Astrocyte (in vitro differentiated cells and primary cell): ENCODE data around the gene CXCR4.

Experiments used
- CTCF ChIP-seq: IDR thresholded peaks from 2 replicates; pipeline ENCODE4 v1.5.1; 2011; ENCODE audit warnings: low read depth, mild to moderate bottlenecking, inconsistent platforms, low read length, moderate library complexity; ENCODE audit not compliant: insufficient read depth
- EZH2 ChIP-seq: IDR thresholded peaks from 2 replicates; pipeline ENCODE4 v1.6.1; 2012; ENCODE audit warnings: mild to moderate bottlenecking, low read length, inconsistent platforms; ENCODE audit not compliant: insufficient read depth

DNA sequence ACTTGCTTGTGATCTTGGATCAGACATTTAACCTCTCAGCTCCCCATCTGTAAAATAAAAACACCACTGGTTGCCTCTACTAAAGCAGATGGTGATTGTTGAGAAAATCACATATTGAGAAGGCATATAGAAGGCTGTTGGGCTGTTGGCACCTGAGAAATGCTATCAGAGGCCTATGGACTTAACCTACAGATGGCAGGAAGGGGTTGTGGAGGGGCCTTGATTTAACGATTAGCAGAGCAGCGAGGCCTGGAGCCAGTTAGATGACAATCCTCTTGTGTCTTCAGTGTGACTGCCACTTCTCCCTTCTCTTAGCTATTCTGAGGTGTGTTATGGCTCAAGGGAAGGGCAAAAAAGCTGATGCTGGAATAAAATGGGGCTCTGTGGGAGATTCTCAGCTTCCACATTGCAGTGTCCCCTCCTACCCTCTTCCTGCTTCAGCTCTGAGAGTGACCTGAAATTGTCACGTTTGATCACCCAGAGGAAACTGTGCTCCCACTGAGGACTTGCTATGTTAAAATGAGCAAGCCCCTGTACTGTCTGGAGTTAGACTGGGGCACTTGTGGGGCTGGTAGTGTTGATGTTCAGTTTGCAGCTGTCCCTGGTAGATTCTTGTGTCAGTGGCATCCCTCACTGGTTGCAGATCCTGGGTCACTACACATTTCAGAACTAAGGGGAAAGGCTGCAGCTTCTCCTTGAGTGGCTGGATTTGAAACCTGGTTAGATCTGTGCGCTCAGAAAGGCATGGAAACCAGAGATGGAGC lies 31.5 kb downstream of the CXCR4 start:
- TF ChIP-seq CTCF (no peak), EZH2 (no peak)
